ENCODE measurements around the gene BUB1. TPM values are rescaled to one million over a fixed set of nuclear protein-coding genes. Genes with fewer than 3 reads are reported as not detected.
"Not testable (repeated sequence)": the region's sequence is repeated elsewhere in the genome, so short reads cannot be mapped to it uniquely, and the experiment has no call there.

Gene BUB1
- total and polyA plus RNA-seq, 2 of the 8 experiments (the other 6 are each of a cell fraction or from before 2014, with no cell fraction given): 48.4 to 113 TPM

DNA sequence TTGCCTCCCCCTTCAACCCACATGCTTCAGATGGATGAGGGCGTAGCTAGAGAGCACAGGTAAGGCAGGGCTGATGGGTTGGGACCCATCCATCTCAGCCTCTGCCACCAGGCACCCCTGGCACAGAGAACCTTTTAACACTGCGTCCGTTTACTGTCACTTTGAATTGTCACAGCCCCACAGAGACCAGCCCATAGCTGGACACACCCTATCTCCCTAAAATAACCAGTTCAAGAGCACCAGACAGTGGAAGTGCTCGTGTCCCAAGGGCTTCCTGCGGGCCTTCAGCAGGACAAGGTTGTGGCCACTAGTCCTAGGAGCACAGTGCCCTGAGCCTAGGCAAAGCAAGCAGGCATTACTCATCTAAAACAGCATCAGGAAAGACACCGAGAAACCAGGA is 20.4 kb upstream of the BUB1 start:
- DNase-seq (ENCODE audit: low read depth in 1 of 2, low spot score in 2 of 2); H3K23ac ChIP-seq (ENCODE audit: insufficient read length); H3K79me2 ChIP-seq (ENCODE audit: control insufficient read depth in 1 of 2, insufficient read depth in 2 of 2, low read length in 2 of 2); H4K20me1 ChIP-seq (replicated peaks in 1 of 2; ENCODE audit: control insufficient read depth in 1 of 2, insufficient read depth in 2 of 2, low read length in 2 of 2); H3K14ac ChIP-seq (ENCODE audit: insufficient read length); CTCF ChIA-PET (ENCODE audit: partially characterized antibody); H2BK15ac ChIP-seq (ENCODE audit: low read length); H3K27me3 ChIP-seq (replicated peaks in 1 of 4; ENCODE audit: control insufficient read depth in 3 of 4, extremely low read depth in 1 of 4, insufficient read depth in 3 of 4, low read length in 3 of 4); H3K4me1 ChIP-seq (replicated peaks in 1 of 4; ENCODE audit: control insufficient read depth in 3 of 4, insufficient read depth in 4 of 4, low read length in 3 of 4); H3K9me3 ChIP-seq (ENCODE audit: insufficient read depth in 2 of 2, low read depth in 1 of 2, low read length in 1 of 2); H3K23me2 ChIP-seq (ENCODE audit: low read depth, low read length); H3K4me2 ChIP-seq (ENCODE audit: insufficient read depth in 1 of 2, low read depth in 2 of 2, low read length in 2 of 2); H3K4me3 ChIP-seq (ENCODE audit: extremely low read depth in 1 of 4, insufficient read depth in 2 of 4, low read depth in 3 of 4, low read length in 4 of 4); H2BK5ac ChIP-seq (ENCODE audit: low read depth, low read length); H4K91ac ChIP-seq (replicated peaks; ENCODE audit: insufficient read length, low read length); FAIRE-seq; POLR2A ChIA-PET (ENCODE audit: partially characterized antibody); H3K56ac ChIP-seq (replicated peaks; ENCODE audit: insufficient read length, low read depth, low read length); H3K4ac ChIP-seq (replicated peaks; ENCODE audit: insufficient read length, low read depth, low read length); H2BK120ac ChIP-seq (replicated peaks; ENCODE audit: low read depth, low read length); H2BK20ac ChIP-seq (ENCODE audit: low read length); H2AFZ ChIP-seq (ENCODE audit: low read length); H2BK12ac ChIP-seq (ENCODE audit: low read depth, low read length); H2AK5ac ChIP-seq (ENCODE audit: low read depth, low read length); H4K5ac ChIP-seq (ENCODE audit: insufficient read length, low read depth, low read length); H3K27ac ChIP-seq (ENCODE audit: low read depth, low read length); H3K79me1 ChIP-seq (ENCODE audit: low read depth, low read length); H3K9ac ChIP-seq (replicated peaks in 1 of 4; ENCODE audit: extremely low read depth in 1 of 4, low read depth in 3 of 4, low read length in 3 of 4); H3K36me3 ChIP-seq (ENCODE audit: control insufficient read depth in 2 of 4, insufficient read depth in 4 of 4, low read length in 3 of 4); H4K8ac ChIP-seq (ENCODE audit: extremely low read depth, insufficient read depth, low read length); H3K18ac ChIP-seq (ENCODE audit: extremely low read depth, low read length): not testable (repeated sequence)
- WGBS, 2 experiments (ENCODE audit: extremely low coverage in 1 of 2, insufficient coverage in 1 of 2, insufficient read length in 1 of 2, insufficient replicate concordance in 2 of 2, low coverage in 1 of 2, low lambda C conversion rate in 2 of 2, missing lambda C conversion rate in 1 of 2): no CpG with 5 or more reads among the region's 6 CpGs

DNA sequence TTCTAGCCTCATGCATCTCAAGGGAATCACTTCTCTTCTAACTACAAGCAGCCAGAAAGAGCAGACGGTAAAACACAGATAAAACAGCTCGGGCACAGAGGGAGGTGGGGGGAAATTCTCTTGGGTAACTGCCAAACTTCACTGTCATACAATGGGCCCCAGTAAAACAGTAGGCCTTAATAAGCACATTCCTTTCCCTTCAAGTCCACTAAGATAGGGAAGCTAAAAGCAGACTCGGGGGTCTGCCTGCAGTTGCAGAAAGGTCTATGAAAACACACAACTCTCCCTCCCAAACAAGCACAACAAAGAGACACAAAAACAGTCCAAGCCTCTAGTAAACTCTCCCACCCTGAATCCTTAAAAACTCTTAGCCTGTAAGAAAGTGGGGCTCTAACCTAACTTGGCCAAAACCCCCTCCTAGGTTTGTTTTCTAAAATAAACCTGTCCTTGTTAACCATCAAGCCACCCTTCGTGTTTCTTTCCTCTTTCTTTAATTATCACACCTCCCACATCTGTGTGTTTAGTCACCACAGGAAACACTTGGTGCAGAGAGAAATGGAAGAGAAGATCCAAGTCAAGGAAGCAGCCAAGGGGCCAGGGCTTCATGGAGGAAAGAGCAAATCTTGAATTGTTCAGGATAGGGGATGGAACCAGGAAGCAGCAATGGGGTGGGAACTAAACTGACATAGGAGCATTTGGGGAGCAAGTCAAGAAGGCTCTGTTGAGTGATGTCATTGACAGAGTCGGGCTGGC is 17.5 kb upstream of the BUB1 start:
- H3K14ac ChIP-seq (ENCODE audit: insufficient read length); H3K4me2 ChIP-seq (ENCODE audit: insufficient read depth in 1 of 2, low read depth in 2 of 2, low read length in 2 of 2); H2AK5ac ChIP-seq (ENCODE audit: low read depth, low read length); H3K79me2 ChIP-seq (ENCODE audit: control insufficient read depth in 1 of 2, insufficient read depth in 2 of 2, low read length in 2 of 2); H4K91ac ChIP-seq (replicated peaks; ENCODE audit: insufficient read length, low read length); FAIRE-seq; H3K23me2 ChIP-seq (ENCODE audit: low read depth, low read length); H3K56ac ChIP-seq (replicated peaks; ENCODE audit: insufficient read length, low read depth, low read length); H3K23ac ChIP-seq (ENCODE audit: insufficient read length); H2BK15ac ChIP-seq (ENCODE audit: low read length); H4K20me1 ChIP-seq (replicated peaks in 1 of 2; ENCODE audit: control insufficient read depth in 1 of 2, insufficient read depth in 2 of 2, low read length in 2 of 2); H3K9me3 ChIP-seq (ENCODE audit: insufficient read depth in 2 of 2, low read depth in 1 of 2, low read length in 1 of 2); CTCF ChIA-PET (ENCODE audit: partially characterized antibody); H2BK120ac ChIP-seq (replicated peaks; ENCODE audit: low read depth, low read length); H3K79me1 ChIP-seq (ENCODE audit: low read depth, low read length); H3K4me3 ChIP-seq (ENCODE audit: extremely low read depth in 1 of 4, insufficient read depth in 2 of 4, low read depth in 3 of 4, low read length in 4 of 4); H2AFZ ChIP-seq (ENCODE audit: low read length); H3K27ac ChIP-seq (ENCODE audit: low read depth, low read length); H2BK20ac ChIP-seq (ENCODE audit: low read length); H3K9ac ChIP-seq (replicated peaks in 1 of 4; ENCODE audit: extremely low read depth in 1 of 4, low read depth in 3 of 4, low read length in 3 of 4); H3K36me3 ChIP-seq (ENCODE audit: control insufficient read depth in 2 of 4, insufficient read depth in 4 of 4, low read length in 3 of 4); H4K5ac ChIP-seq (ENCODE audit: insufficient read length, low read depth, low read length); H3K18ac ChIP-seq (ENCODE audit: extremely low read depth, low read length); H2BK12ac ChIP-seq (ENCODE audit: low read depth, low read length); H3K4ac ChIP-seq (replicated peaks; ENCODE audit: insufficient read length, low read depth, low read length); H2BK5ac ChIP-seq (ENCODE audit: low read depth, low read length); H3K27me3 ChIP-seq (replicated peaks in 1 of 4; ENCODE audit: control insufficient read depth in 3 of 4, extremely low read depth in 1 of 4, insufficient read depth in 3 of 4, low read length in 3 of 4); H4K8ac ChIP-seq (ENCODE audit: extremely low read depth, insufficient read depth, low read length); DNase-seq (ENCODE audit: low read depth in 1 of 2, low spot score in 2 of 2); H3K4me1 ChIP-seq (replicated peaks in 1 of 4; ENCODE audit: control insufficient read depth in 3 of 4, insufficient read depth in 4 of 4, low read length in 3 of 4): not testable (repeated sequence)
- POLR2A ChIA-PET (ENCODE audit: partially characterized antibody): interaction anchor here (0.7 to 0.8 kb wide), 2 partner anchors 10 to 38 kb away, joined by 3 to 4 read pairs; partner anchors contain the start of gene ACOXL
- WGBS, 2 experiments (ENCODE audit: extremely low coverage in 1 of 2, insufficient coverage in 1 of 2, insufficient read length in 1 of 2, insufficient replicate concordance in 2 of 2, low coverage in 1 of 2, low lambda C conversion rate in 2 of 2, missing lambda C conversion rate in 1 of 2): 67% methylated on average over 4 of the region's 5 CpGs; no CpG with 5 or more reads in 1 of the 2 experiments
